GM12872 (cell line): Measurements from ENCODE around the gene DOCK4.

Source experiments
- TF ChIP-seq, protein P1 (sequence below): IDR thresholded peaks from 3 replicates; pipeline ENCODE4 v1.5.1; 2011; ENCODE audit warnings: low read depth, mild to moderate bottlenecking, low read length, moderate library complexity; ENCODE audit not compliant: insufficient read depth

DOCK4 gene

DNA sequence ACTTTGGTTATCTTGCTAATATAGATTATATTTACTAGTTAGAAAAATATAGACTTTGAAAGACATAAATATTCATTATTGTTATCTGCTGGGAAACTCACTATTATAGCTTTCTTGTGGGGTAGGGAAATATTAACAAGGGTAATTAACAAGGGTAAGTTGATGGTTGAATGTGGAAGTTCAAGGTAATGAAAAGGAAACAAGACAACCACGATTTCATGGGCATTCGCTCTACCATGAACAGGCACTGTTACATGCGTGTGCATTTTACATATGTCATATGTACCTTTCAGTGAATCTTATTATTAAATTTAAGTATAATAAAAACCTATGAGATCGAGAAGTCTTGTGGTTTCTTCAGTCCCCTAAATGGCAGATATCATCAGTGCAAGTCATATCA is 392.9 kb downstream of the DOCK4 start:
- TF ChIP-seq, protein P1, sequence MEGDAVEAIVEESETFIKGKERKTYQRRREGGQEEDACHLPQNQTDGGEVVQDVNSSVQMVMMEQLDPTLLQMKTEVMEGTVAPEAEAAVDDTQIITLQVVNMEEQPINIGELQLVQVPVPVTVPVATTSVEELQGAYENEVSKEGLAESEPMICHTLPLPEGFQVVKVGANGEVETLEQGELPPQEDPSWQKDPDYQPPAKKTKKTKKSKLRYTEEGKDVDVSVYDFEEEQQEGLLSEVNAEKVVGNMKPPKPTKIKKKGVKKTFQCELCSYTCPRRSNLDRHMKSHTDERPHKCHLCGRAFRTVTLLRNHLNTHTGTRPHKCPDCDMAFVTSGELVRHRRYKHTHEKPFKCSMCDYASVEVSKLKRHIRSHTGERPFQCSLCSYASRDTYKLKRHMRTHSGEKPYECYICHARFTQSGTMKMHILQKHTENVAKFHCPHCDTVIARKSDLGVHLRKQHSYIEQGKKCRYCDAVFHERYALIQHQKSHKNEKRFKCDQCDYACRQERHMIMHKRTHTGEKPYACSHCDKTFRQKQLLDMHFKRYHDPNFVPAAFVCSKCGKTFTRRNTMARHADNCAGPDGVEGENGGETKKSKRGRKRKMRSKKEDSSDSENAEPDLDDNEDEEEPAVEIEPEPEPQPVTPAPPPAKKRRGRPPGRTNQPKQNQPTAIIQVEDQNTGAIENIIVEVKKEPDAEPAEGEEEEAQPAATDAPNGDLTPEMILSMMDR = no peak

DNA sequence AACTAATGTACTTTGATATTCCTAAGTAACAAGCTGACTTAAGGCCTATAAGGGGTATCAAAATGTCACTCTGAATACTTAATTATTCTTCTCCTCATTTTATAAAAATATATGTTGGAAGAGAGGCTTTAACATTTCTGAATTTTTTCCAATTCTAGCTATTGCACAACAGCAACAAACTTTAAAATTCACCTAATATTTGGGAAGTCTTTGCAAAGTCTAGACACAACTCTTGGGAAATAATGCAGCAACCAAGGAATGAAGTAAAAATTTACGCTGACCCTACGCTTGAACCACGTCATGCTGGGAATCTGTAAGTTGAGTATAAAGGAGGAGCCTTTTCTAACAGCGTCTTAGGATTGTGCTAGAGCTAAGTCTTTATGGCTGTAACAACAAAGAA is 400.0 kb downstream of the DOCK4 start:
- TF ChIP-seq, protein P1 = no peak

DNA sequence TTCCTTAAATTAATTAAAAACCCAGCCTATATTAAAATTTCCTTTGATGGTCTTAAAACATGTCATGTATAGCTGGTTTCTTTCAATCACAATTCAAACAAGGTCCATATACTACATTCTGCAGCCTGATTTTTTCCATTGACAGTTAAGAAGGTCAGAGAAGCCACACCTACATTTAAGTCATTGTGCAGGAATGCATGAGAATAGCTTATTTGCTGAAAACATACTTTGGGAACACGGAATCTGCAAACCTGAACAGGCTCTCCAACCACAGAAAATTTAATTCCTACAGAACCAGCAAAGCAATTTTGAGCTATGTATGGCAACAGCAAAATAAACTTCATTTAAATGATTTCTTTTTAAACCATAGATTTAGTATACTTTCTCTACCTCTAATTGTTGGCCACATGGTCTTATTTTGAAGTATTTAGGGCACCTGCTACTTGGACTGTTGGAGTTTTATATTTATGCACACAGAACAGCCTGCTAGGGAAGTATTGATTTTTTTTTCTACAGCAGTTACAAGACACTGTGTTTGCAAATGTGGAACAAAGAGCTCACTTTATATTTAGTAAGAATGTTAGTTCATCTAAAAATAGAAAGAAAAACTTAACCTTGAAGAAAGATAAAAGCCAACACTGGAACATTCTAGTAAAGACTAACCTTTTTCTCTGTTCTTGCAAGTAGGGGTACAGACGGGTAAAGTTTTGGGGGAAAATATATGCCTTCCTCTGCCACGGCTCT is 403.0 kb downstream of the DOCK4 start:
- TF ChIP-seq, protein P1 = no peak

DNA sequence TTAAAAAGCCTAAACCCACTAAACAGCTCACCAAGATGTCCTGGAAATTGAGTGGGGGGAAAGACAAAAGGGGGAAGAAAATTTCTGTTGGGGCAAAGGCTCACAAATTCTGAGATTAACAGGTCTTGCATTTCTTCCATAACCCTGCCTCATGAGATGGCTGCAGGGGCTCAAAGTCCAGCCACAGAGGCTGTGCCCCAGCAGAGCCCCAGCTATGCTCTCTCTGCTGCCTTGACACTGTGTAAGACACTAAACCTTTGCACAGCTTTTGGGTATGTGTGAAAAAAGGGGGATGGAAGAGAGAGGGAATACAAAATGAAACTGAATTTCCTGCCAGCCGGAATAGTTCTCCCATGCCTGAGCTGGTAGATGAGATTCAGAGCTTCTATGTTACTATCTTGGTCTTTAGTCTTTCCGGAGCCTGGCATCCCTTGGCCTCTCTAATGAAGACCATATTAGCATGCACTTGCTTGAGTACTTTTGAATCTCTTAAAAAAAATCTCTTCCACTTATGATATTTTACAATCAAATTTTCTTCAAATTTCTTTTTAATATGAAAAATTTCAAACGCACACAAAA is 403.9 kb downstream of the DOCK4 start:
- TF ChIP-seq, protein P1 = no peak

DNA sequence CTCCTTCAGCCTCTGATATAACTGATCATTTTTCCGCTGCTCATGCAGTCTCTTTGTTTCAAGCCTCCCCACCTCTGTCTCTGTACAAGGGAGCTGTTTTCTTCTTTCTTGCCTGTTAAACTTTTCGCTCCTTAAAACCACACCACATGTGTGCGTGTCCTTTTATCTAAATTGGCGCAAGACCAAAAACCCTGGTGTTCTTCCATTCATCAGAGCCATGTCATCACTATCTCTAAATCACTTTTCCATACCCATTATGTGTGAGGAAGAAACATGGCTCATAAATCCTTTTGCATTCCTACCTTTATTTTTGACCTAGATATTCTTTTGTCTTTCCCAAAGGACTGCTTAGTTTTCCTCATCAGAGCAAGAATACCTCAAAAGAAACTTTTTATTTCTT is 404.9 kb downstream of the DOCK4 start:
- TF ChIP-seq, protein P1 = no peak

DNA sequence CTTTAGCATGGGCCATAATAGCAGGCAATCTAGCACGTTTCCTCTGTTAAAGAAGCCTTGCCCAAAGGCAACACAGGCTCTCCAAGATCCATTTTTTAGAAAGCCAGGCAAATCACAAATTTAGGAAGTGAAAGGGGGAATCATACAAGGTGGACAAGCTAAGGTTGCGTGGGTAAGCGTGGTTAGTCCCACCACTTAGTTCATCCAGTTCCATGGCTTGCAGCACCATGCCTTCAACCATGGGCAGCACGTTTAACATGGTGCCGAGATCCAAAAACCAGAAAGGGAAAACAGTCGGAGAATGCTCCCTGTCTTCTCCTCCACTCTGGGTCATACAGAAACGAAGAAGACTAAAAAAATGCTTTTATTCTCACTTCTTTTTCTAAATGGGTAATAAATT is 409.5 kb downstream of the DOCK4 start:
- TF ChIP-seq, protein P1 = no peak

DNA sequence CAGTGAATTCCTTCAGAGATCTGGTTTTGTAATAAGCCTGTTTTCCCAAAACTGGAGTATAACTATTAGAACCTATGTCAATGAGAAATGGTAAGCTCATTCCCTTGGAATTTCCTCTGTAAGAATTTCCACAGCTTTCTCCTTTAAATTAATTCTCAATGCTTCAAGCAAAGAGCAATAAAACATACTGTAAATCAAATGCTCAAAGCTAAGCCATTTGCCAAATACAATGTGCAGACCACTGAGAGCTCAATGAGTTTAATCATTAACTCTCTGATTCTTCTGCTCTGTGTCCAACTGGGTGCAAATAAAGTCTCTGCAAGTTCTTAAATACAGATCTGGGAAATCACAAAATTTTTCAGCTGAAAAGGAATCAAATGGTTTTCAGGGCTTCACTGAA is 416.3 kb downstream of the DOCK4 start:
- TF ChIP-seq, protein P1 = no peak
